Measurements from ENCODE around the gene HS3ST1.
A peak's percentile ranks its signal among the peaks of the same experiment; 100 is the strongest.

HS3ST1 gene

DNA sequence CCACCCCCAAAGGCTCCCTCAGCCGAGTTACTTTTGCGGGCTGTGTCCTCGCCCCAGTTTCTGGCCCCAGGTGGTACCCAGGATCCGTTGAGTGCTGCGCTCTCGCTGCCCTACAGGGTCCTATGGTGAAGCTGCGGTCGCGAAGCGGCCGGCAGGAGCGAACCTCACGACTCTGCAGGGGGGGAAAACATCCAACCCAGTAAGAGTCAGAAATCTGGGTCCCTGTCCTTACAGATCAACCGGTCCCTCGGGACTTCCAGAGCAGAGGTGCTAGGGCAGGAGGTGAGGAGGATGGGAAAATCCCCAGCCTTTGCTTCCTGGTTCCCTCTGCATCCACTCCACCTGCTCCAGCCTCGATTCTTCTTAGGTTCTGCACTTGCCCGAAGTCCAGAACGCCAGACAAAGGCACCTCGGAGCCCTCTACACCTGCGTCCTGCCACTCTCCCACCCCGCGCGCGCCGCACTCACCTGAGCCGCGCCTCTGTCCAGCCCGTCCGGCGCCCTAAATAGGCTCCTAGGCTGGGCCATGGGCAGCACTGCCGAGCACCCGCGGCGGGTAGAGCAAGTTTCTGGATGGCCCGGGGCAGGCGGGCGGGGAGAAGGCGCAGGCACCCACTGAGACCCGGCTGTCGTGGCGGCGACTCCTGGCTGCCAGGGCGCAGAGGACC lies at the start of gene HS3ST1:
TSS of gene HS3ST1 (minus strand) at position 664 of the 668 bp plus-strand sequence. CDS start 28,889 bp downstream, outside the sequence.
- DNase-seq, result peak in 1 of 2 experiments; percentile 2

DNA sequence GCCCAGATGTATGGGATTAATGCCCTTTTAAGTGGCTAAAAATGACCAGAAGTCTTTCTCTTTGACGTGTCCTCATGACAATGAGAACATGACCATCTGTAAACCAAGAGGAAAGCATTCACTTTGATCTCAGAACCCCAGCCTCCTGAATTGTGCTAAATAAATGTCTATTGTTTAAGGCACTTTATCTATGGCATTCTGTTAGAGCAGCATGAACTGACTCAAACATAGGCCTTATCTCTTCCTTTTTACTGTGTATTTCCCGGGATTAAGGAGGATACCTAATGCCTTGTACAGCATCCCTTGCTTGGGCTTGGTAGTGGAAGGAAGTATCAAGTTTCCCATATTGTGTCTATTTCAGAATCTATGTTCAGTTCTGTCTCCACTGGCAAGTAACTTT lies 47.2 kb upstream of the HS3ST1 start:
- DNase-seq, result no peak

DNA sequence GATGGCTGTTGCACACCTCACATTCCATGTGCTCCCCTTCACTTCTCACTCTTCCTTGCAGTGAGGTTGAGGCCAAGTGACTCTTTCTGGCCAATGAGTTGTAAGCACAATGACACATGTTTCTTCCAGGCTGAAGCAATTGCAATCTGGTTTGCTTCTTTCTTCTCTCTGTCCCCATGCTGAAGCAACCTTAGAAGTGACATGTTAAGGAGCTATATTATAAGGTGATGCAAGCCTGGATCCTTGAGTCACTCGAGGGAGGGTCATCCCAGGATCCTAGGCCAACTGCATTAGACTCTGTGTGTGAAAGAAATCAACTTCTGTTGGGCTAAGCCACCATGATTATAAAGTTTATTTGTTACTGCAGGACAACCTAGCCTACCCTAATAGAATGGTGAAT lies 45.5 kb upstream of the HS3ST1 start:
- DNase-seq, result no peak

DNA sequence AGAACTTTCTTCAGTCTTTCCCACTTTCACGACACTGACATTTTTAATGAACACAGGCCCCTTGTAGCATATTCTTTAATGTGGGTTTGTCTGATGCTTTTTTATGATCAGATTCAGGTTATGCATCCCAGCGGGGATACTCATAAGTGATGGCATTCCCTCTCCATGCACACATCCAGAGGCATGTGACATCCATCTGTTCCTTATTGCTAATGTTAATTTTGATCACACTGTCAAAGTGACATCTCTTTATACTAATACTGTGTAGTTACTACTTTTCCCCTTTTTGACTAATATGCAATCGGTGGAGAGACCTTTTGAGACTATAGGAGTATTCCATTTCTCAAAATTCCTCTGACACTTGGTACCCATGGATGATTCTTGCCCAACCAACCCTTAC lies 43.8 kb upstream of the HS3ST1 start:
- no peak for DNase-seq

DNA sequence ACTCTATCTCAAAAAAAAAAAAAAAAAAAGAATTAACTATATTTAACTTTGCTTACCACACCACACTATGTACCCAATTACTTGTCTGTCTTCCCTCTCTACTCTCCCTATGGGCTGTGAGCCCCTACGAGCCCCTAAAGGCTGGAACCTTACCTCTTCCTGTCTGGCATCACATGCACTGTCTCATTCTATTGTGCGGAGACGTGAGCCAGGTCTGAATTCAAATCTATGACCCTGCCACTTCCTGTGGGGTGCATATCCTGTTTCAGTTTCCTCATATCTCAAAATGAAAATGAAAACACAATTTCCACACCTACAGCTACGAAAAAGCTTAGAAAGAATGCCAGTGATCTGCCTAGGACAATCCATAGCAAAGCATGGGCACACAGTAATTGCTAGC lies 42.9 kb upstream of the HS3ST1 start:
- no peak for DNase-seq

DNA sequence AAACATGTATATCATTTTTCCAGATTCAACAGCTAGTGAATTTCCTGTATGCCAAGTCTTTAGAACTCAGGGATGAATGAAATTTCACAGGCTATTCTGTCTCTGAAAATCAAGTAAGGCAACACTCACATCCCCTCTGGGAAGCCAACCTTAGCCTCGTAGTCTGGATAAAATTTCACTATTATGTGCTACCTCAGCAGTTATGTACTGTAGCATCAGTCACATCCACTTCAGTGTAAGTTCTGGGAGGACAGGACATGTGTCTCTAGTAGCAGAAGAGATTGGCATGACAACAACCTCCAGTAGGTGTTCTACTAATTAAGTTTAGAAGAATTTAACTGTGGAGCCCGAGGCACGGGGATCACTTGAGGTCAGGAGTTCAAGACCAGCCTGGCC lies 42.4 kb upstream of the HS3ST1 start:
- DNase-seq, result no peak

DNA sequence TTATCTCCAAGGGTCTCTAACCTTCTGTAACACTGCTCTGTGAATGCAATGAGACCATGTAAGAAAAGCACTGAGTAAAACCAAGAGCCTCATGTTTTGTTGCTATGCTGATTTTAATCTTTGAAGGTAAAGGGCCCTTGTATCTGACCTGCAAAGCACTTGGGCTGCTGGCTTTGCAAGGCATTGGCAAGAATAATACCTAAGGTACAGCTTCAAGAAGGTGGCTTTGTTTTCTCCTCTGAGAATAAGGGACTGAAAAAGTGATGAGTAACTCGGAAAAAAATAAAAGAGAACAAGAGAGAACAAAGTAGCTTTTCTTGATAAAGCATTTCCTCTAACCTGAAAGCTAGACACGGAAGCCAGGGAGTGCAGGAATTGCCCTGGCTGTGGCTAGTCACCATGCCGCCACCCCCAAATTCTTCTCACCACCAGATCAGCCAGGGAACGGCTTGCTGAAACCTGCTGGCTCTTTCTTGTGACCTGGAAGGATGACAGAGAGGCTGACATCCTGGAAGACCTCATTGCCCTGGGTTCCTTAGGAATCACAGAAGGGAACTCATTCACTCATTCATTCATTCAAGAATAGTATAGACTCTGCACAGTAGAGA lies 41.8 kb upstream of the HS3ST1 start:
- DNase-seq, result no peak

DNA sequence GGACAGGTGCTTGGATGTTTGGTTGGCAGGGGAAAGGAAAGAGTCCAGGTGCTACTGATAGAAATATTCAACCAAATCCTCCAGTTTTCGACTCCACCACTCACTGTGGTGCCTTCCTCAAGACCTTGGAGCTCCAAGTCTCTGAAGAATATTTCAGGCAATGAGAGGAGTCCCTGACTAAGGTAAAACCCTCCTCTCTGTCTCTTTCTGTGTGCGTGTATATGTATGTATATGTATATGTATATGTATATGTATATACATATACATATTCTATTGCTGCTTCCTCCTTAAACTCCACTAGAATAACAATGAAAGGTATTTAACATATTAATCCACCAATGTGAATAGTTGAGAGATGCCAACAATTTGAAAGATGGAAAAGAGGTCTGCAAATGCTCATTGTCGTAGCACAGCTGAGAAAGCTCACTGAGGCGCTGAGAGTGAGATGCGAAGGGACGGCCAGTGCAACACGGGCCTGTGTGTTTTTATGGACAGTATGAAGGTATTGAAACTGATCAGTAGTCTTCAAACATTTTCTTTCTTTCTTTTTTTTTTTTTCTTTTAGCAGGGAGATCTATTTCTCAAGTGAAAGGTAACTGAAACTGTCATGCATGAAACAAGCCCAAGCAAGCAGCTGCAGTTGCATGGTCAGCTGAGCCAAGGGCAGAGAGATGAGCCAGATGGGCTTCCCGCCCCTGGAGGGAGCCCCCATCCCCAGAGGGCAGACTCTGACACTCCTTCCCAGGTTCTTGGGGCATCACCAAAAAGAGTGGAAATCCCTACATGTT lies 41.1 kb upstream of the HS3ST1 start:
- DNase-seq, result no peak

DNA sequence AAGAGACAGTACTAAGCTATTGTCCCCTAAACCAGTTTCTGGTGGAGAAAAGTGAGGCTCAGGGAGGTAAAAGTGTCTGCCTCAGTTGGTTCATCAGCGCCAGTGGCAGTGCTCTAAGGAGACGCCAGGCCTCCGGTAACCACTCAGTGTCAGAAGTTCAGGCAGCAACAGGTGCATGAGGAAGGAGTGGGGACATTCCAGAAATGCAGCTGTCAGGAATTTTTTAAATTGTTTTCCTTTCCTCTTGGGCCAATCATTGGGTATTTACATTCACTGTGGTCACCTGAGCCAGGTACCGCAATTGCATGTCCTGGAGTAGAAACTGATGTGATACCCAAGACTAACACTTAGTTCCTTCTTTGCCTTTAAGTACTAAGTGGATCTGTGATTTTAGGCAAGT lies 40.2 kb upstream of the HS3ST1 start:
- DNase-seq, result no peak

DNA sequence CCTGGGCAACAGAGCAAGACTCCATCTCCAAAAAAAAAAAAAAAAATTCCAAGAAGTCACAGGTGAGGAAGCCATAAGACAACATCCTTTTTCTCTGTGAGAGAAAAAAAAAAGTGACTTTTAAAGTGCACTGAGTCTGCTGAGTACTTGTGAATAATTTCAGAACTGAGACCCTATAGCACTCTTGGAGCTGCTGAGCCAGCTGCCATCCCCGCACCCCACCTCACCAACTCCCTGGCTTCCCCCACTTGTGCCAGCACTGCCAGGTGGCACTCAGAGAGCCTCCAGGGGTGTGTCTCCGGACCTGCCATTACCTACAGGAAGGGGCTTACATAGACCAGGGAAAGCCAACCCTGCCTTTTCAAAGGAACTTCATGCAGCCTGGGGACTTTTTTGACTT lies 39.2 kb upstream of the HS3ST1 start:
- no peak for DNase-seq

DNA sequence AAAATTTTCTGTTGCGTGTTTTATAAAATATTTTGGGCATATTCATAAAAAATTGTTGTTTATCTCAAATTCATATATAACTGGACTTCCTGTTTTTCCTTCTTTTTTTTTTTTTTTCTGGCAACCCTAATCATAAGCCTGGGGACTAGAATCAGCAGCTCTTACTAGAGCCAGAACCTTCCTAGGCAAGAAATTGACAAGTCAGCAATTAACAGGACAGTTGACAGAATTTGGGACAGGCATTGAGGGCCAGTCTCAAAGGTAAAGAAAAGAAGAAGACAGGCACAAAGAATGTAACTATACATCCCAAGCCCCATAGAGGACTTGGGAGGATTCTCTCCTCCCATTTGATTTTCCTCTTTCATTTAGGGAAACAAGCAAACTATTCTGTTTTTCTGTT lies 35.0 kb upstream of the HS3ST1 start:
- DNase-seq, result no peak

DNA sequence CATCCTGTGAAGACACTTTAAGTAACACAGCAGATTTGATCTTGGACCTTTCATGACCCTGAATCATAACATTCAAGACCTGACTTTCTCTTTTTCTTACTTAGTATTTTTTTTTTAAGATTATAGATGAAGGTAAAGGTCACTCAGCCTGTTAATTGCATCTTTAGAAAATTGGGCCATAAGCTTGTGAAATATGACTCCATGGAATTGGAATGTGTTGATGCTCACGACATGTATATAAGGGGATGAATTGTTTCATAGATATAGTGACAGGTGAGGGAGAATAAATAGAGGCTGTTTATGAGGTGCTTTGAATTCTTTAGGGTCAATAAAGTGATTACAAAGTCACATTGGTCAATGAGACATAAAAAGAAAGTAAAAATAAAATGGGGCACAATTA lies 27.7 kb upstream of the HS3ST1 start:
- no peak for DNase-seq

DNA sequence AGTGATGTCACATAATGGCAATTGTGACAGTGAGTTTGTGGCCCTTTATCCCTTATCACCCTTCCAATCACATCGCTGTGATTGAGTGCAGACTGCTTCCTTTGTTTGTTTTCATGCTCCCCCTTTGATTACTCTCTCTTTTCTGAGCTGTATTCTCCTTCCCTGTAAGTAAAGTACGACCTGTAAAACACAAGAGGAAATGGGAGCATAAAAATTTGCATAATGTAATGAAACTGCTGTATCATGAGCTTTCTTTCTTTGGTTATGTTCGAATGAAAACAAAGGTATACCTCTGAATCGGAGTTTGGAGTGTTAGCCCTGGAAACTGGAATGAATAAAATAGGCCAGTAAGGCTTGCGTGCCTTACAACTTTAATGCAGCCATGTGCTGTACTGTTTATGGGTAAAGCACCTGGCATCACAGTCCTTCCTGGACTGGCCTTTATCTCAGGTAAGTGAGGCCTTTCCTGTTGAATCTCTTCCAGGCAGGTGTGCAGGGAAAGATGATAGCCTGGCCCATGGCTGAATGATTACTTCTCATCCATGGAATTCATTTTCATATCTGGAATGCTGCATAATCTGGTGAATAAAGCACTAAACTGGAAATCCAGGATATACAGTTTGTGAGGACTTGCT lies 26.6 kb upstream of the HS3ST1 start:
- DNase-seq, result no peak

DNA sequence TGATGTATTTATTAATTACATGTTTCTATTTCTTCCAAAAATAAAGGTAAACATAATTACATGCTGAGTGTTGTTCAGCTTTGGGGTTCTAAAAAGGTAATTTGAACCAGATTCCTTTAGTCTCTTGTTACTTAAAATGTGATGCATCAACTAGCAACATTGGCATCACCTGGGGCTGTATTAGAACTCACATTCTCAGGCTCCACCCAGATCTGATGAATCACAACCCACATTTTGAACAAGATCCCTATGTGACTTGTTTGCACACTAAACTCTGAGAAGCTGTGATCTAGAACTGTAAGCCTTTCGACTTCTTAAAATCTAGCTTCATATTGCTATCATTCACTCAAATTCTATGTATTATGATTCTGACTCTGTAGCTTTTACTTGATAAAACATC lies 23.0 kb upstream of the HS3ST1 start:
- DNase-seq, result no peak

DNA sequence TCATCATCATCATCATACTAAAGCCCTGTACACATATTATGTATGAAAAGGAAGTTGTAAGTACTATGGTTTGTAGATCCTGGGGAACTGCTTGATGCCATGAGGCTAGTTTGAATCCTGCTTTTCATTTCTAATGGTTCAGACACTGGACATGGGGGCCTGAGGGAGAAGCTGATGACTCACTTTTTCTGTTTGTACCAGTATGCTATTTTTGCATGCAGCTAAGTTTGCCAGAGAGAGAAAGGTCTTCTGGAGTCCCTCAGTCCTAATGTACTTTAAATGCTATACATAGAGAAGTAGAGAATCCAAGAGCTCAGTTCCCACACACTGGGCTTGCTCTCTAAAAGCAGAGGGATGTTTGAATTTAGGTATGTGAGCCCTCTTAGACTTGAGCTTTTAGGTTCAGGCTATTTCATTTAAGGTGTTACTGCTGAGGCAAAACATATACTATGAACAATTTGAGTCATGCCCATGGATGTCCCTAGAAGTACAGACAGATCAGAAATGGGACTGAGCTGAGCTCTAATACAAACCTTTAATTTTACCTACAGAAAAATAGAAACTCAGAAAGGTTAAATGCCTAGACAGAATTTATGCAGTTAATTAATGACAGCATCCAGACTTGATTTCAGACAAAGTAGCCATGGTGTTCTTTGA lies 17.6 kb upstream of the HS3ST1 start:
- no peak for DNase-seq

DNA sequence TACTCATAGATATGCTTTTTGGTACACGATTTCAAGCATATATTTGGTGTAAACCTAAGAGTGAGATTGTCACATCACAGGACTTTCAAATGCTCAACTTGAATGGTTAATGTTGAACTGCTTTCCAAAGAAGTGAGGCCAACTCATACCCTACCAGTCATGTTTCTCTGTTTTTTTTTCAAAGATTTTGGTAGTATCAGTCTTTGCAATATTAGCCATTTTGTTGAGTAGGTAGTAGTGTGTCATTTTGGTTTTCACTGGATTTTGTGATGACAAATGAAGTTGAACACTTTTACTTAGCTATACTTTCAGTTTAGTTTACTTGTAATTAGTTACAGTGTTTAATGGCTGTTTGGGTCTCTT lies 12.5 kb upstream of the HS3ST1 start:
- DNase-seq, result no peak

DNA sequence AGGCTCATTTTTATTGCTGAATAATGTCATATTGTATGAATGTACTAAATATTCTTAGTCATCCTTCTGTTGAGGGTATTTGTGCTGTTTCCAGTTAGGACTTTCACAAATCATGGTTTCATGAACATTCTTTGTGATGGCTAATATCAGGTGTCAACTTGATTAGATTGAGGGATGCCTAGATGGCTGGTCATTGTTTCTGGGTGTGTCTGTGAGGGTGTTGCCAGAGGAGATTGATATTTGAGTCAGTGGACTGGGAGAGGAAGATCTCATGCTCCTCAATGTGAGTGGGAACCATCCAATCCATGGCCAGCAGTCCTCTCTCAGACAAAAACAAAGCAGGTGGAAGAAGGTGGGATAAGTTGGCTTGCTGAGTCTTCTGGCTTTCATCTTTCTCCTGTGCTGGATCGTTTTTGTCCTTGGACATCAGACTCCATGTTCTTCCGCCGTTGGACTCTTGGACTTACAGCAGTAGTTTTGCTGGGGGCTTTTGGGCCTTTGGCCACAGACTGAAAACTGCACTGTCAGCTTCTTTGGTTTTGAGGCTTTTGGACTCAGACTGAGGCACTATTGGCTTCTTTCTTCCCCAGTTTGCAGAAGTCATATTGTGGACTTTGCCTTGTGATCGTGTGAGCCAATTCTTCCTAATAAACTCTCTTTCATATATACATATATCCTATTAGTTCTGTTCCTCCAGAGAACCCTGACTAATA lies 11.9 kb upstream of the HS3ST1 start:
- DNase-seq, result no peak

DNA sequence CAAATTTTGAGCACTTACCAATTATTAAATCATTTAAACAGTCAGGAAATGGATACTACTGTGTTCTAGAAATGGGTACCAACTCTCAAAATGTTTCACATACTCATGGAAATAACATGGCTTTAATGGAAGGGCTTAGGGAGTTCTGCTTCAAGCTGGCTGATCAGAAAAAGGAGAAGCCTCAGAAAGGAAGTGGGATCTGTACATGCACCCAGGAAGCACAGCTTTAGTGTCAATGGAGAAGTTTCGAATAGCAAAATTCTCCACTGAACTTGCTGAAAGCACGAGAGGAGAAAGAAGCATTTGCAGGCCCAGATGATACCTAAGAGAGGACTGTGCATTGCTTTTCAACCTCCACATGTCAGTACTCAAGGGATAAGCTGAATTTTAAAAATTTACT lies 11.1 kb upstream of the HS3ST1 start:
- no peak for DNase-seq

DNA sequence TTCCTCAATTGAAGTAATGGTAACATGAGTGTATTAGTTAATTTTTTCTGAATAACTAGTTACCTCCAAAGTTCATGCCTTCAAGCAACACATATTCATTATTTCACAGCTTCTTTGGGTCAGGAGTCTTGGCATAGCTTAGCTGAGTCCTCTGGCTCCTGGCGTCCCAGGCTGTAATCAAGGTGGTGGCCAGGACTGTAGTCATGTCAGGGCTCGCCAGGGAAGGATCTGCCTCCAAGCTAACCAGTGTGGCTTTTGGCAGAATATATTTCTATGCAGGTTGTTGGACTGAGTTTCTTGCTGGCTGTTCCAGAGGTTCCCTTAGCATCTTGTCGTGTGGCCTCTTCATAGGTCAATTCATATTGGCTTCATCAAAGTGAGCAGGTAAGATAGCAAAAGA lies 10.0 kb upstream of the HS3ST1 start:
- no peak for DNase-seq

DNA sequence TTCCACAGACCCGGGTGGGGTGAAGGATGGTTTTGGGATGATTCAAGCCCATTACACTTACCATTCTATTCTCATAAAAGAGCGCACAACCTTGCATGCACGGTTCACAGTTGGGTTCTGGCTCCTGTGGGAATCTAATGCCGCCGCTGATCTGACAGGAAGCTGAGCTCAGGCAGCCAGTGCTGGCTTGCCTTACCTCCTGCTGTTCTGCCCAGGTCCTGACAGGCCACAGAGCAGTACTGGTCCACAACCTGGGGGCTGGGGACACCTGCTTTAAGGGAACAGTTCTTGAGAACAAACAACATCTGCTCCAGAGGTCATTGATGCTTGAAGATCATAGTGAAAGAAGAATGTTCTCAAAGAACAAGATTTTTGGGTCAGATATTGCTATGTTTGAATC lies 8.0 kb upstream of the HS3ST1 start:
- DNase-seq, result no peak

DNA sequence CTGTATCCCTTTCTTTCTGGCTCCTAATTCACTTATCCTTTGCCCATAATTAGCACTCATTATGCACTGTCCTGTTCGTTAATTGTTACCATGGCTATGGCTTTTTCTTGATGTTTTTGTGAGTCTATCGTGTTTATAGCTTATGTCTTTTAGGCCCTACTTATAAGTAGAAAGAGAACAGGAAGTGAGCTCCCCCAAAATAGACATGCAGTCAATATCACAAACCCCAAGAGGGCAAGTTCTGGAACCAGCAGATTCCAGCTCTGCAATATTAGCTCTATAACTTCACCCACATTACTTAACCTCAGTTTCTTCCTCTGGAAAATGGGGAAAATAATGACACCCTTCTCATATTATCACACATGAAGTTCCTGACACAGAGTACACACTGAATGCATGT lies 7.4 kb upstream of the HS3ST1 start:
- DNase-seq, result no peak

DNA sequence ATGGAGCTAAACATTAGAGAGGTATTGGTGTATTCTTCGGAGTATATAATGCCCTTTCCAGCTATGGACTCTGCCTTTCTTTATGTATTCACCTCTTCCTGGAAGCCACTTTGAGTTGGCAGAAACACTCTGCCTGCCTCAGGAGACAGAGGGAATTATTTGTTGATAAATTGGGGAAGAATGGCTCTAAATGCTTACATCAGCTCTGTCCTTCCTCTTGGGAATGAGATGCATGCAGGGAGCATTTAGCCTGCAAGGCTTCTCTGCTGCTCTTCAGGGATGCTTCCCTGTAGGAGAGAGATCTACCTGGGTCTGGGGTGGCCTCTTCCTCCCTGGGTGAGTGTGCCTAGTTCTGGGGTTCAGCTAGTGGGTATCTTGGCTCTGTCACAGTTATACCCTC lies 6.9 kb upstream of the HS3ST1 start:
- DNase-seq, result no peak

DNA sequence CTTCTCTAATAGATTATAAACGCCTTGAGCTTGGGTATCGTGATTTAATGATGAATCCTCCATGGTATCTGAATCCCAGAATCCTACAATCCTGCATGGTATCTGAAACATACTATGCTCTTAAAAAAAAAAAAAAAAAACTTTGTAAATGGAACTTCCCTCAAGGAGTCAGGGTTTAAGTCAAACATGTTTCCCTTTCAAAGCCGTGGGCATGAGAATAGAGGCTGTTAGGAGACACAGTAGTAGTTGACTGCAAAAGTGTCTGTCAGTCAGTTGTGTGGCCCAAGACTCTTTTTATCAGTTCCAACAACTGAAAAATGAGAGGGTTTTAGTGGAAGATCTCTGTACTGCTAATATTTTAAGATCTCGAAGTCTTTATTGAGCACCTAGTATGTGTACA lies 2.4 kb upstream of the HS3ST1 start:
- no peak for DNase-seq
